Measurements from ENCODE around the gene BCAP29. TPM values are rescaled to one million over a fixed set of nuclear protein-coding genes. Genes with fewer than 3 reads are reported as not detected.

The BCAP29 gene
- total RNA-seq, 2 experiments from 2014 or later, result 24.0 to 27.7 TPM

GRCh38 chr7:107543338-107543993 is 36.6 kb upstream of the BCAP29 start:
- H3K36me3 Mint-ChIP-seq (ENCODE audit: low read depth), result peaks cover 60% of the 10 kb centered on the region
- intact Hi-C loops (cut with micrococcal nuclease), result no loop called here

GRCh38 chr7:107544848-107545591 is 35.0 kb upstream of the BCAP29 start:
- ChIA-PET POLR2A (no interaction called here), CTCF (no interaction called here)
- Mint-ChIP-seq H3K9me3 (peaks cover 13% of the 10 kb centered on the region), H3K27me3 (no peaks in the 10 kb centered on the region), H3K27ac (no peak overlapping the region), H3K36me3 (ENCODE audit: low read depth) (peaks cover 61% of the 10 kb centered on the region), H3K4me3 (no peak overlapping the region), H3K4me1 (ENCODE audit: low read depth) (peaks cover 10% of the 10 kb centered on the region)
- no peak for ATAC-seq
- intact Hi-C loops (cut with micrococcal nuclease), result no loop called here
- no peak for TF ChIP-seq CTCF (IDR thresholded peaks at IDR 0.05)
- DNase-seq, result no peak

More at GRCh38 chr7:107543338-107543993, 36.6 kb upstream of the BCAP29 start:
- no peaks in the 10 kb centered on the region for H3K27me3 Mint-ChIP-seq
- ATAC-seq (no peak), DNase-seq (no peak)
- CTCF ChIA-PET, result no interaction called here
- no peak for TF ChIP-seq CTCF (IDR thresholded peaks at IDR 0.05)
- H3K4me3 Mint-ChIP-seq, result no peak overlapping the region
- H3K4me1 Mint-ChIP-seq (ENCODE audit: low read depth), result peaks cover 9% of the 10 kb centered on the region
- peaks cover 13% of the 10 kb centered on the region for H3K9me3 Mint-ChIP-seq
- POLR2A ChIA-PET, result no interaction called here
- no peak overlapping the region for H3K27ac Mint-ChIP-seq

GRCh38 chr7:107551936-107552335 is 28.1 kb upstream of the BCAP29 start:
- peaks cover 55% of the 10 kb centered on the region for H3K36me3 Mint-ChIP-seq (ENCODE audit: low read depth)
- H3K27me3 Mint-ChIP-seq, result no peaks in the 10 kb centered on the region
- ChIA-PET CTCF (no interaction called here), POLR2A (no interaction called here)
- intact Hi-C loops (cut with micrococcal nuclease), result no loop called here
- peaks cover 35% of the 10 kb centered on the region for H3K4me1 Mint-ChIP-seq (ENCODE audit: low read depth)
- H3K4me3 Mint-ChIP-seq, result no peak overlapping the region
- no peak for TF ChIP-seq CTCF (IDR thresholded peaks at IDR 0.05)
- H3K9me3 Mint-ChIP-seq, result no peaks in the 10 kb centered on the region
- no peak overlapping the region for H3K27ac Mint-ChIP-seq
- DNase-seq, result no peak
- ATAC-seq, result no peak

GRCh38 chr7:107555893-107556292 is 24.2 kb upstream of the BCAP29 start:
- H3K9me3 Mint-ChIP-seq, result no peaks in the 10 kb centered on the region
- TF ChIP-seq CTCF (IDR thresholded peaks at IDR 0.05), result no peak
- DNase-seq (no peak), ATAC-seq (peak; percentile 37)
- H3K27ac Mint-ChIP-seq, result no peak overlapping the region
- CTCF ChIA-PET, result no interaction called here
- POLR2A ChIA-PET, result no interaction called here
- no peaks in the 10 kb centered on the region for H3K27me3 Mint-ChIP-seq
- peaks cover 51% of the 10 kb centered on the region for H3K4me1 Mint-ChIP-seq (ENCODE audit: low read depth)
- H3K36me3 Mint-ChIP-seq (ENCODE audit: low read depth), result peaks cover 36% of the 10 kb centered on the region
- no peak overlapping the region for H3K4me3 Mint-ChIP-seq
- intact Hi-C loops (cut with micrococcal nuclease), result no loop called here

GRCh38 chr7:107559864-107560263 is 20.2 kb upstream of the BCAP29 start:
- peaks cover 59% of the 10 kb centered on the region for H3K4me1 Mint-ChIP-seq (ENCODE audit: low read depth)
- DNase-seq (no peak), ATAC-seq (no peak)
- no peaks in the 10 kb centered on the region for H3K9me3 Mint-ChIP-seq
- POLR2A ChIA-PET, result interaction anchor here (1.3 kb wide), 1 partner anchor 22 kb away, joined by 4 read pairs; no protein-coding TSS in a partner anchor
- peaks cover 16% of the 10 kb centered on the region for H3K36me3 Mint-ChIP-seq (ENCODE audit: low read depth)
- CTCF ChIA-PET, result no interaction called here
- H3K27me3 Mint-ChIP-seq, result no peaks in the 10 kb centered on the region
- TF ChIP-seq CTCF (IDR thresholded peaks at IDR 0.05), result no peak
- intact Hi-C loops (cut with micrococcal nuclease), result no loop called here
- H3K4me3 Mint-ChIP-seq, result no peak overlapping the region
- H3K27ac Mint-ChIP-seq, result no peak overlapping the region

All from activated CD8-positive, alpha-beta T cell treated with anti-CD3 and anti-CD28 coated beads for 36 hours (primary cell).